ENCODE measurements around the gene HECW1.

DNA sequence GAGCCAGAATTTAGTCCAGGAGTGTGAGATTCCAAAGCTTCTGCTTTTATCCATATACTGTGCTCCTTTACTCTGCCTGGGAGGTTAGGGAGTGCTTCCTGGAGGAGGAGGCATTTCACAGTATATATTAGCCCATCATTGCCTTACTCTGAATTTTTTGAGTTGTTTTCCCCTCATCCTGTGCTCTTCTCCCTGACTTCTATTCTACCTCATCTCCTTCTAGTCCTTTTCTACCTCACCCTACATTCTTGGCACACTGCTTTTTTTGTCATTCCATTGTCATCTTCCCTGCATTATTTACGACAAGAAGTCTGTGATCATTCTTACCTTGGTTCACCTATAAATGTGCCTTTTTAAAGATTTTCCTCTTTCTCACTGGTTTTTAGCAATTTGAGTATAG lies 491.8 kb downstream of the HECW1 start:
- TF ChIP-seq CTCF (optimal IDR thresholded peaks at IDR 0.05 in 1 of 3, IDR thresholded peaks at IDR 0.05 in 1 of 3, conservative IDR thresholded peaks at IDR 0.05 in 1 of 3; ENCODE audit: extremely low read depth in 1 of 3, insufficient read depth in 2 of 3, low read length in 3 of 3) (no peak), EZH2 (IDR thresholded peaks at IDR 0.05; ENCODE audit: low read length) (no peak)

All from keratinocyte (primary cell).